ENCODE data around the gene COX19.

DNA sequence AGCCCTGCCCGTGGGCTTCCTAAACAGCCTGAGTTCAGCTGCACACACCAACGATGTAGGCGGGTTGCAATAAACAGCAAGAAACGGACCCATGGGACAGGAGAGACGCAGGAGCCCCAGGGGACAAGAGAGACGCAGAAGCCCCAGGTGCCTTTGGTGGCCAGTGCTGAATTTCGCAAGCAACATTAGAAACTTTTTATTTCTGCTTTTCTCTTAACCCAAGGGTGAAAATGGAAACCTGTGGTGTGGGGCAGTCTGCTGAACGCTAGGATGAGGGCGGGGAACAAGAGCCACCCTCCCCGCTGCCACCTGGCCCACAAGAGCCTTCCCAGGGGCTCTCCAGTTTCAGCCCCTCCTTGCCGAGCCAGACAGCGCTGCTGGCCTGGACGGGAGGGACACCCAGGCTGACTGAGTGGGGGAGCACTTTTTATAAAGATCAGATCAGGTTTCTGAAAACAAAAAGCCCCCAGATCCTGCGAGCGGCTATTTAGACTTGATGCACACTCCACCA, 49.0 kb upstream of the COX19 start:
- TF ChIP-seq, protein P1, sequence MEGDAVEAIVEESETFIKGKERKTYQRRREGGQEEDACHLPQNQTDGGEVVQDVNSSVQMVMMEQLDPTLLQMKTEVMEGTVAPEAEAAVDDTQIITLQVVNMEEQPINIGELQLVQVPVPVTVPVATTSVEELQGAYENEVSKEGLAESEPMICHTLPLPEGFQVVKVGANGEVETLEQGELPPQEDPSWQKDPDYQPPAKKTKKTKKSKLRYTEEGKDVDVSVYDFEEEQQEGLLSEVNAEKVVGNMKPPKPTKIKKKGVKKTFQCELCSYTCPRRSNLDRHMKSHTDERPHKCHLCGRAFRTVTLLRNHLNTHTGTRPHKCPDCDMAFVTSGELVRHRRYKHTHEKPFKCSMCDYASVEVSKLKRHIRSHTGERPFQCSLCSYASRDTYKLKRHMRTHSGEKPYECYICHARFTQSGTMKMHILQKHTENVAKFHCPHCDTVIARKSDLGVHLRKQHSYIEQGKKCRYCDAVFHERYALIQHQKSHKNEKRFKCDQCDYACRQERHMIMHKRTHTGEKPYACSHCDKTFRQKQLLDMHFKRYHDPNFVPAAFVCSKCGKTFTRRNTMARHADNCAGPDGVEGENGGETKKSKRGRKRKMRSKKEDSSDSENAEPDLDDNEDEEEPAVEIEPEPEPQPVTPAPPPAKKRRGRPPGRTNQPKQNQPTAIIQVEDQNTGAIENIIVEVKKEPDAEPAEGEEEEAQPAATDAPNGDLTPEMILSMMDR (IDR thresholded peaks at IDR 0.05 in 4 of 5, conservative IDR thresholded peaks at IDR 0.05 in 1 of 5): no peak
- no peak for TF ChIP-seq POLR2A (IDR thresholded peaks at IDR 0.05)

Data from gastrocnemius medialis (tissue), 4 donors.